ENCODE data around the gene GLIS2. TPM values are rescaled to one million over a fixed set of nuclear protein-coding genes. Genes with fewer than 3 reads are reported as not detected.

Gene GLIS2
- total RNA-seq, 1 donor from 2014 or later = not detected

- Mint-ChIP-seq H3K4me1 (peaks cover 13% of the 10 kb centered on the region), H3K4me3 (no peak overlapping the region)
- CTCF ChIA-PET = interaction anchor here (4.0 kb wide), 1 partner anchor 15 kb away, joined by 35 read pairs; no protein-coding TSS in a partner anchor
Measured at GRCh38 chr16:4325253-4325758, 9.4 kb downstream of the GLIS2 start.

GRCh38 chr16:4327386-4328045, 11.6 kb downstream of the GLIS2 start:
- Mint-ChIP-seq H3K27me3 (no peaks in the 10 kb centered on the region), H3K36me3 (ENCODE audit: low read depth) (no peaks in the 10 kb centered on the region), H3K27ac (no peak overlapping the region), H3K9me3 (no peaks in the 10 kb centered on the region), H3K4me1 (peaks cover 13% of the 10 kb centered on the region), H3K4me3 (peak overlapping the region; percentile 57)
- ATAC-seq (ENCODE audit: low read depth) (peak; percentile 16), DNase-seq (no peak)
- TF ChIP-seq, protein P1, sequence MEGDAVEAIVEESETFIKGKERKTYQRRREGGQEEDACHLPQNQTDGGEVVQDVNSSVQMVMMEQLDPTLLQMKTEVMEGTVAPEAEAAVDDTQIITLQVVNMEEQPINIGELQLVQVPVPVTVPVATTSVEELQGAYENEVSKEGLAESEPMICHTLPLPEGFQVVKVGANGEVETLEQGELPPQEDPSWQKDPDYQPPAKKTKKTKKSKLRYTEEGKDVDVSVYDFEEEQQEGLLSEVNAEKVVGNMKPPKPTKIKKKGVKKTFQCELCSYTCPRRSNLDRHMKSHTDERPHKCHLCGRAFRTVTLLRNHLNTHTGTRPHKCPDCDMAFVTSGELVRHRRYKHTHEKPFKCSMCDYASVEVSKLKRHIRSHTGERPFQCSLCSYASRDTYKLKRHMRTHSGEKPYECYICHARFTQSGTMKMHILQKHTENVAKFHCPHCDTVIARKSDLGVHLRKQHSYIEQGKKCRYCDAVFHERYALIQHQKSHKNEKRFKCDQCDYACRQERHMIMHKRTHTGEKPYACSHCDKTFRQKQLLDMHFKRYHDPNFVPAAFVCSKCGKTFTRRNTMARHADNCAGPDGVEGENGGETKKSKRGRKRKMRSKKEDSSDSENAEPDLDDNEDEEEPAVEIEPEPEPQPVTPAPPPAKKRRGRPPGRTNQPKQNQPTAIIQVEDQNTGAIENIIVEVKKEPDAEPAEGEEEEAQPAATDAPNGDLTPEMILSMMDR (IDR thresholded peaks at IDR 0.05) = no peak
- intact Hi-C loops (cut with micrococcal nuclease) = no loop called here
- ChIA-PET POLR2A (interaction anchor here (1.0 to 1.6 kb wide), 5 partner anchors 13 to 56 kb away, joined by 3 read pairs; no protein-coding TSS in a partner anchor), CTCF (interaction anchor here (0.6 to 4.0 kb wide), 12 partner anchors 10 to 128 kb away, joined by 3 to 35 read pairs (median 4); no protein-coding TSS in a partner anchor)

More at GRCh38 chr16:4325253-4325758, 9.4 kb downstream of the GLIS2 start:
- H3K27me3 Mint-ChIP-seq = no peaks in the 10 kb centered on the region
- ATAC-seq (ENCODE audit: low read depth) = no peak
- intact Hi-C loops (cut with micrococcal nuclease) = no loop called here
- TF ChIP-seq, protein P1 (IDR thresholded peaks at IDR 0.05) = no peak
- H3K9me3 Mint-ChIP-seq = no peaks in the 10 kb centered on the region
- POLR2A ChIA-PET = interaction anchor here (0.7 to 1.6 kb wide), 2 partner anchors 18 to 961 kb away, joined by 4 to 5 read pairs; no protein-coding TSS in a partner anchor
- no peak overlapping the region for H3K27ac Mint-ChIP-seq
- no peak for DNase-seq
- no peaks in the 10 kb centered on the region for H3K36me3 Mint-ChIP-seq (ENCODE audit: low read depth)

DNA sequence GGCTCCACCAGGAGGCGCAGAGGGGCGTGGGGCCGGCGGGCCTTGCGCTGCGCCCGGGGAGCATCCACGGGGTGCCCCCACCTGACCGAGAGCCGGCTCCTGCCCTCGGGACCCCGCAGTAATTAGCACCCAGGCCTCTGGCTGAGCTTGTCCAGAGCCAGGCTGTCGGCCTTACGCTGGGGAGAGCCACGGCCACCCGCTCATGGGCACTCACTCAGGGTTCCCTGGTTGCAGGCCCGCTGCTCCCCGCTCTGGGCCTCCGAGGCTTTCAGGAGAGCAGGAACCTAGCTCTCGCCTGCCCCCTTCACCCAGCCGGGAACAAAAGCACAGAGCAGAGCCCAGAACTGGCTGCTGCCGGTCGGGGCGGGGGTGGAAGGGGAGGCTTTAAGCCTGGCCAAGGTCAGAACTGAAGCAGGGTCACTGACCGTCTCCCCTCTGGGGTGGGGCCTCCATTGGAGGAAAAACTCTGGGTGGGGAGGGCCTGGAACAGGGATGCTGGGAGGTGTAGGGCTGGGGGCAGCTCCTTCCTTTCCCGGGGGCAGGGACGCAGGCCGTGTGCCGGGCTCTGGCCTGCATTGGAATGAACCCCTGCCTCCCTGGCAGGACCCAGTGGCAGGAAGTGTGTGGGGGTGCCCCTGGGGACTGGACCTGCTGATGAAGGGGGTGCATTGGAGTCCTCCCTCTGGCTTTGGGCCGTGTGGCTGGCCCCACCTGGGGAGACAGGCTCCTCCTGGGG, 12.3 kb downstream of the GLIS2 start:
- CTCF ChIA-PET = interaction anchor here (0.6 to 4.0 kb wide), 11 partner anchors 11 to 128 kb away, joined by 3 to 35 read pairs (median 3); no protein-coding TSS in a partner anchor
- Mint-ChIP-seq H3K4me3 (peak overlapping the region; percentile 57), H3K4me1 (peaks cover 13% of the 10 kb centered on the region), H3K27ac (no peak overlapping the region), H3K36me3 (ENCODE audit: low read depth) (no peaks in the 10 kb centered on the region), H3K27me3 (no peaks in the 10 kb centered on the region), H3K9me3 (no peaks in the 10 kb centered on the region)
- POLR2A ChIA-PET = interaction anchor here (1.0 to 1.6 kb wide), 4 partner anchors 13 to 57 kb away, joined by 3 read pairs; no protein-coding TSS in a partner anchor
- TF ChIP-seq, protein P1 (IDR thresholded peaks at IDR 0.05) = no peak
- ATAC-seq (ENCODE audit: low read depth) = peak; percentile 63
- peak; percentile 38 for DNase-seq
- intact Hi-C loops (cut with micrococcal nuclease) = no loop called here

DNA sequence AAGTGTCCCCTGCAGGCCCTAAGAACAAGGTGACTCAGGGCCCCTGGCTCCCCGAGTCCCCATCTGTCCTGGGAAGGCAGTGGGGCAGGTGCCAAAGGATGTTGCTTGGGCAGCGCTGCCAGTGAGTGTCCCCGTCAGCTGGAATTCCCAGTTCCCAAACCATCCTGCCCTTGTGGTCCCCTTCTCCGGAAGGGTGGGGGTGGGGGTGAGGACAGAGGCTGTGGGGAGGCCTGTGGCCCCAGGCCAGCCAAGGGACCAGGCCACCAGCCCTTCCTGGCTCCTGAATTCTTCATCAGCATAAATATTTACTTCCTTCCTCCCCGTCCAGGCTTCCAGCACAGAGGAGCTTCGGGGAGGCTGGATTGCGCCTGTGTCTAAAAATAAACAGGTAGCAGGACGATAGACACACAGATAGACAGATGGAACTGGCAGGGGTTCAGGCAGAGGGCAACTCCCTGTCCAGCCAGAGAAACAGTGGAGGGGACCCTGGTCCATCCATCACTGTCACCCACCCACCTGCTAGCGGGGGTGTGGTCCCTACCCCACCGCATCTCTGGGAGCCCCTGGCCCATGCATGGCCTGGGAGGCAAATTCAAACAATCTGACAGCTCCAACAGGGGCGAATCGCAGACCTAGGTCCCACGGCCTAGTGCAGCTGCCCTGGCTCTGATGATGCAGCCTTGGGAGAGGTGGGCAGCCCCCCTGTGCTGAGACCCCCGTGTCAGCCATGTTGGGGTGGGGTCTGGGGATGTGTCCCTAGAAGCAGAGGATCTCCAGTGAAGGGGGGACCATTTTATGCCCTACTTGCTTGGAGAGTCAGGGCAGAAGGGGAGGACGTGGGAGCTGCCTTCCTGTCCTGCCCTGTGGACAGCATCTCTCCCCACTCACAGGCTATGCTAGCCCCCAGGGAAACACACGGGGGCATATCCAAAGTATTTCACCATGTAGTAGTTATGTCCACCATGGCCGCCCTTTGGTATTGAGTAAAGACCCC, 13.2 kb downstream of the GLIS2 start:
- TF ChIP-seq, protein P1 (IDR thresholded peaks at IDR 0.05) = no peak
- H3K27ac Mint-ChIP-seq = no peak overlapping the region
- no peaks in the 10 kb centered on the region for H3K36me3 Mint-ChIP-seq (ENCODE audit: low read depth)
- POLR2A ChIA-PET = interaction anchor here (1.1 to 1.5 kb wide), 2 partner anchors 14 to 57 kb away, joined by 3 read pairs; no protein-coding TSS in a partner anchor
- CTCF ChIA-PET = interaction anchor here (1.0 to 4.0 kb wide), 16 partner anchors 10 to 390 kb away, joined by 3 to 63 read pairs (median 5); no protein-coding TSS in a partner anchor
- intact Hi-C loops (cut with micrococcal nuclease) = no loop called here
- peaks cover 13% of the 10 kb centered on the region for H3K4me1 Mint-ChIP-seq
- ATAC-seq (ENCODE audit: low read depth) = no peak
- H3K4me3 Mint-ChIP-seq = no peak overlapping the region
- DNase-seq = no peak
- no peaks in the 10 kb centered on the region for H3K9me3 Mint-ChIP-seq
- H3K27me3 Mint-ChIP-seq = no peaks in the 10 kb centered on the region
